HepG2 (cell line): ENCODE measurements around the gene TNFRSF25. TPM values are rescaled to one million over a fixed set of nuclear protein-coding genes. Genes with fewer than 3 reads are reported as not detected.

Experiments used
- FOXO1 ChIP-seq: sonication (generic); formaldehyde crosslinking; IDR thresholded peaks from 2 replicates; pipeline ENCODE4 v1.4.0; 2020; ENCODE audit warnings: missing genetic modification reagents
- HDAC2 ChIP-seq: sonication (generic); formaldehyde crosslinking; IDR thresholded peaks from 2 replicates; pipeline ENCODE4 v1.4.0; 2020; ENCODE audit warnings: missing genetic modification reagents
- KLF16 ChIP-seq, 2 experiments: sonication (generic) in 1 of 2; formaldehyde crosslinking in 1 of 2; IDR thresholded peaks; 2 replicates each; pipeline versions ENCODE4 v1.6.1 to v1.8.0; 2016 to 2023; ENCODE audit warnings: missing genetic modification reagents in 2 of 2, missing compliant biosample characterization in 1 of 2
- MEF2D ChIP-seq: sonication (generic); formaldehyde crosslinking; IDR thresholded peaks from 2 replicates; pipeline ENCODE4 v1.5.1; 2020; ENCODE audit warnings: mild to moderate bottlenecking, missing genetic modification reagents
- NR1H2 ChIP-seq: sonication (generic); formaldehyde crosslinking; IDR thresholded peaks from 2 replicates; pipeline ENCODE4 v1.8.1; 2022; ENCODE audit warnings: low read depth, missing genetic modification reagents, borderline replicate concordance
- POLR2AphosphoS5 ChIP-seq: IDR thresholded peaks from 2 replicates; pipeline ENCODE4 v1.6.1; 2012; ENCODE audit warnings: low read depth, low read length
- PPARG ChIP-seq: conservative IDR thresholded peaks from 2 replicates; pipeline ENCODE4 v1.6.1; 2016; ENCODE audit warnings: missing biosample characterization, missing genetic modification reagents
- RBM39 ChIP-seq: fragments of 200-400 bp; formaldehyde crosslinking; IDR thresholded peaks from one replicate; pipeline ENCODE4 v1.6.1; 2018; ENCODE audit warnings: antibody characterized with exemption, mild to moderate bottlenecking, low read depth, low read length; ENCODE audit not compliant: poor library complexity, severe bottlenecking
- SAP130 ChIP-seq: IDR thresholded peaks from 2 replicates; pipeline ENCODE4 v1.6.1; 2016; ENCODE audit warnings: low read depth
- SP2 ChIP-seq: sonication (generic); formaldehyde crosslinking; IDR thresholded peaks from 2 replicates; pipeline ENCODE4 v1.5.1; 2020; ENCODE audit warnings: mild to moderate bottlenecking, missing genetic modification reagents
- SRF ChIP-seq: IDR thresholded peaks from 2 replicates; pipeline ENCODE4 v1.6.1; 2011; ENCODE audit warnings: mild to moderate bottlenecking, low read depth, low read length, moderate library complexity
- TARDBP ChIP-seq: sonication (generic); formaldehyde crosslinking; IDR thresholded peaks from 2 replicates; pipeline ENCODE4 v1.8.0; 2022; ENCODE audit warnings: mild to moderate bottlenecking, missing genetic modification reagents
- TMF1 ChIP-seq: sonication (generic); formaldehyde crosslinking; IDR thresholded peaks from 2 replicates; pipeline ENCODE4 v1.8.1; 2022; ENCODE audit warnings: low read depth, missing genetic modification reagents
- UBTF ChIP-seq: sonication (generic); formaldehyde crosslinking; IDR thresholded peaks from 2 replicates; pipeline ENCODE4 v1.4.0; 2020; ENCODE audit warnings: mild to moderate bottlenecking, missing genetic modification reagents
- ZBTB8A ChIP-seq: sonication (generic); formaldehyde crosslinking; IDR thresholded peaks from 2 replicates; pipeline ENCODE4 v1.4.0; 2020; ENCODE audit warnings: mild to moderate bottlenecking, low read depth, missing genetic modification reagents, borderline replicate concordance
- ZC3H13 ChIP-seq: sonication (generic); formaldehyde crosslinking; IDR thresholded peaks from 2 replicates; pipeline ENCODE4 v1.8.1; 2023; ENCODE audit warnings: mild to moderate bottlenecking, missing genetic modification reagents, moderate library complexity
- ZIK1 ChIP-seq: sonication (generic); formaldehyde crosslinking; IDR thresholded peaks from 2 replicates; pipeline ENCODE4 v1.5.0; 2020; ENCODE audit warnings: mild to moderate bottlenecking, low read depth, missing genetic modification reagents, borderline replicate concordance
- ZMAT3 ChIP-seq: sonication (generic); formaldehyde crosslinking; conservative IDR thresholded peaks from 2 replicates; pipeline ENCODE4 v1.7.0; 2021; ENCODE audit warnings: missing genetic modification reagents
- ZMYM2 ChIP-seq: sonication (generic); formaldehyde crosslinking; IDR thresholded peaks from 2 replicates; pipeline ENCODE4 v1.8.0; 2022; ENCODE audit warnings: mild to moderate bottlenecking, missing genetic modification reagents
- ZNF136 ChIP-seq: sonication (generic); formaldehyde crosslinking; IDR thresholded peaks from 2 replicates; pipeline ENCODE4 v1.8.1; 2022; ENCODE audit warnings: low read depth, mild to moderate bottlenecking, moderate library complexity, missing genetic modification reagents
- ZNF331 ChIP-seq: sonication (generic); formaldehyde crosslinking; IDR thresholded peaks from 2 replicates; pipeline ENCODE4 v1.4.0; 2020; ENCODE audit warnings: missing genetic modification reagents
- ZNF543 ChIP-seq: sonication (generic); formaldehyde crosslinking; IDR thresholded peaks from 2 replicates; pipeline ENCODE4 v1.4.0; 2020; ENCODE audit warnings: mild to moderate bottlenecking, missing genetic modification reagents
- ZNF552 ChIP-seq: sonication (generic); formaldehyde crosslinking; IDR thresholded peaks from 2 replicates; pipeline ENCODE4 v1.9.0; 2022; ENCODE audit warnings: missing genetic modification reagents, mild to moderate bottlenecking, borderline replicate concordance
- ZNF567 ChIP-seq: sonication (generic); formaldehyde crosslinking; IDR thresholded peaks from 2 replicates; pipeline ENCODE4 v1.8.1; 2023; ENCODE audit warnings: mild to moderate bottlenecking, missing genetic modification reagents, borderline replicate concordance
- ZNF777 ChIP-seq: sonication (generic); formaldehyde crosslinking; IDR thresholded peaks from 2 replicates; pipeline ENCODE4 v1.4.0; 2020; ENCODE audit warnings: missing genetic modification reagents
- polyA plus RNA-seq, 8 experiments: library from polyadenylated mRNA; depleted of rRNA in 3 of 8; stranded (reverse) in 7 of 8; unstranded in 1 of 8; fragments of >200 nt; fragmentation: Illumina TruSeq in 4 of 8; extraction: Trizol in 4 of 8; gene quantifications; 2 replicates each; pipeline versions ENCODE4 v1.2.1 to v1.2.3, GENCODE V29; 2011 to 2016; ENCODE audit warnings: low read depth in 4 of 8, missing spikeins in 1 of 8, mixed read lengths in 1 of 8; ENCODE audit not compliant: insufficient read depth in 1 of 8
- total RNA-seq, 5 experiments: library from RNA; depleted of rRNA; stranded (reverse); fragments of >200 nt; fragmentation: Illumina TruSeq; extraction: Trizol; gene quantifications; 2 replicates each; pipeline ENCODE4 v1.2.3, GENCODE V29; 2016; ENCODE audit warnings: low read depth in 1 of 5
- TF ChIP-seq, protein P1 (sequence below): sonication (generic); formaldehyde crosslinking; IDR thresholded peaks from 2 replicates; pipeline ENCODE4 v1.5.0; 2020; ENCODE audit warnings: missing genetic modification reagents, mild to moderate bottlenecking, borderline replicate concordance
- TF ChIP-seq, protein P2 (sequence below): sonication (generic); formaldehyde crosslinking; IDR thresholded peaks from 2 replicates; pipeline ENCODE4 v1.5.0; 2020; ENCODE audit warnings: mild to moderate bottlenecking, missing genetic modification reagents, moderate library complexity

TNFRSF25 gene
- total and polyA plus RNA-seq, 2 of the 13 experiments (the other 11 are each of a cell fraction or from before 2014, with no cell fraction given): 1.4 to 1.5 TPM

DNA sequence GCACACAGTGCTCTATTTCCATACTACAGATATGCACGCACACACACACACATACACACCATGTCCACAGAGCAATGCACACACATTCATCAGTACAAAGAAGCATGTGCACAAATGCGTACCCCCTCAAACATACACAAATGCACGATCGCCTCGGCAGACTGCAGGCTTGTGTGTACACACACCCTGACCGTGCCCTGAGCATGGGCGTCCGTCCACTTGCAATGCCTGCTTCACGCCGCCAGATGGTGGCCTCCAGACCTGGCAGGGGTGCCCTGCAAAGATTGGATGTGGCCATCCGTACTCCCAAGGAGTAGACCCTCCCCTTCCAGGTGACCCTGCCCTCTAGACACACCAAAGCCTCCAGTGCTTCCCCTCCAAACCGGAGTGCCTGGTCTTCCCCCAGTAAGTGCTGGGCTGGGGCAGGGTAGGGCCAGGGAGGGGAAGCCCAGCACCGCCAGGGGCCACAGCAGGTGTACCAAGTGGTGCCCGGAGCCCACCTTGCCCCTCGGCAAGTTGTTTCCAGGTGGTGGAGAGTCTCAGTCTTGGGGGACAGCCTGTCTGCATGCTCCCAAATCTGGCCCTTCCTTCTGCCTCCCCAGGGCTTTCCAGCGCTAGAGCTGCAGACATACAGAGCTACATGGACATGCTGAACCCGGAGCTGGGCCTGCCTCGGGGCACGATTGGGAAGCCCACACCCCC is 20.8 kb downstream of the TNFRSF25 start (continued):
- no peak for TF ChIP-seq ZBTB8A (CRISPR knock-in tag)
- peak; percentile 87; the same call in 1 of the 2 replicates for TF ChIP-seq ZNF567 (CRISPR knock-in tag)
- TF ChIP-seq TMF1 (CRISPR knock-in tag): no peak
- 0 out of 2 replicates have a peak, but pooled peaks have one; percentile 23 for TF ChIP-seq TARDBP (CRISPR knock-in tag)
- TF ChIP-seq, protein P1, sequence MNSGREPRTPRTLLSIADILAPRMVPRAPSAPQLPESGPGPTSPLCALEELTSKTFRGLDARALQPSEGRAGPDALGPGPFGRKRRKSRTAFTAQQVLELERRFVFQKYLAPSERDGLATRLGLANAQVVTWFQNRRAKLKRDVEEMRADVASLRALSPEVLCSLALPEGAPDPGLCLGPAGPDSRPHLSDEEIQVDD (CRISPR knock-in tag): no peak
- peak; percentile 69 for TF ChIP-seq POLR2AphosphoS5
- peak; percentile 76; the same call in 1 of the 2 replicates for TF ChIP-seq HDAC2 (CRISPR knock-in tag)
- 0 out of 2 replicates have a peak, but pooled peaks have one; percentile 28 for TF ChIP-seq ZNF331
- TF ChIP-seq ZIK1 (CRISPR knock-in tag): no peak
- TF ChIP-seq ZMAT3 (CRISPR knock-in tag): peak; percentile 36; the same call in 1 of the 2 replicates
- no peak for TF ChIP-seq ZNF136 (CRISPR knock-in tag)
- TF ChIP-seq, protein P2, sequence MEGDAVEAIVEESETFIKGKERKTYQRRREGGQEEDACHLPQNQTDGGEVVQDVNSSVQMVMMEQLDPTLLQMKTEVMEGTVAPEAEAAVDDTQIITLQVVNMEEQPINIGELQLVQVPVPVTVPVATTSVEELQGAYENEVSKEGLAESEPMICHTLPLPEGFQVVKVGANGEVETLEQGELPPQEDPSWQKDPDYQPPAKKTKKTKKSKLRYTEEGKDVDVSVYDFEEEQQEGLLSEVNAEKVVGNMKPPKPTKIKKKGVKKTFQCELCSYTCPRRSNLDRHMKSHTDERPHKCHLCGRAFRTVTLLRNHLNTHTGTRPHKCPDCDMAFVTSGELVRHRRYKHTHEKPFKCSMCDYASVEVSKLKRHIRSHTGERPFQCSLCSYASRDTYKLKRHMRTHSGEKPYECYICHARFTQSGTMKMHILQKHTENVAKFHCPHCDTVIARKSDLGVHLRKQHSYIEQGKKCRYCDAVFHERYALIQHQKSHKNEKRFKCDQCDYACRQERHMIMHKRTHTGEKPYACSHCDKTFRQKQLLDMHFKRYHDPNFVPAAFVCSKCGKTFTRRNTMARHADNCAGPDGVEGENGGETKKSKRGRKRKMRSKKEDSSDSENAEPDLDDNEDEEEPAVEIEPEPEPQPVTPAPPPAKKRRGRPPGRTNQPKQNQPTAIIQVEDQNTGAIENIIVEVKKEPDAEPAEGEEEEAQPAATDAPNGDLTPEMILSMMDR (CRISPR knock-in tag): peak; percentile 96
- TF ChIP-seq ZNF777 (CRISPR knock-in tag): peak; percentile 41; the same call in 1 of the 2 replicates
- TF ChIP-seq MEF2D: 0 out of 2 replicates have a peak, but pooled peaks have one; percentile 14
- peak in 1 of 2 experiments; percentile 33; a peak in 1 of 4 replicates for TF ChIP-seq KLF16 (CRISPR knock-in tag; IDR thresholded peaks at IDR 0.05)
- TF ChIP-seq ZMYM2 (CRISPR knock-in tag): no peak
- 0 out of 2 replicates have a peak, but pooled peaks have one; percentile 76 for TF ChIP-seq ZC3H13 (CRISPR knock-in tag)
- no peak for TF ChIP-seq RBM39
- TF ChIP-seq ZNF552 (CRISPR knock-in tag): no peak
- no peak for TF ChIP-seq SP2 (CRISPR knock-in tag)
- 0 out of 2 replicates have a peak, but pooled peaks have one; percentile 61 for TF ChIP-seq ZNF543 (CRISPR knock-in tag)
- no peak for TF ChIP-seq SRF
- TF ChIP-seq NR1H2 (CRISPR knock-in tag): no peak
- TF ChIP-seq SAP130 (CRISPR knock-in tag): peak; percentile 84
- TF ChIP-seq FOXO1 (CRISPR knock-in tag): peak; percentile 22; the same call in 1 of the 2 replicates
- TF ChIP-seq PPARG (CRISPR knock-in tag): no peak
- TF ChIP-seq UBTF (CRISPR knock-in tag): peak; percentile 28
